GM19193 (cell line): Measurements from ENCODE around the gene FOXRED1.

Experiments
- POLR2A ChIP-seq: IDR thresholded peaks from 4 replicates; pipeline ENCODE4 v1.6.1; 2011; ENCODE audit not compliant: insufficient read depth, insufficient read length; ENCODE audit errors: extremely low read depth

The FOXRED1 gene

GRCh38 chr11:126318574-126319373, 49.8 kb downstream of the FOXRED1 start:
- no peak for TF ChIP-seq POLR2A

DNA sequence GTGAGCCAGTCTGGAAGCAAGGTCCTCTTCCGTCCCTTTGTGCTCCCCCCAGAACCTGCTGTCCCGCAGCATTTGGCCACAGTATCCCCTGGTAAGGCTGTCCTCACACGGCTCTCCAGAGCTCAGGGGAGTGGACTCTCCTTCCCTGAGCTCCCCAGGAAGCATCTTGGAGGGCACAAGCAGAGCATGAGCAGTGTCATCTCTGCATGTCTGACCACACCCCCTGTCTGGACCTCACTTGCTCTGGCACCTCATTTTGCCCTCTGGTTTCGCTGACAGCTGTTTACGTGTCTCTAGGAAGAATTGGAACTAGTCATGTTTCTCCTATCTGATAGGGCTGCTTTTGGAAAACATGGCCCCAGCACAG, 50.4 kb downstream of the FOXRED1 start:
- TF ChIP-seq POLR2A, result no peak

GRCh38 chr11:126322996-126323395, 54.0 kb downstream of the FOXRED1 start:
- TF ChIP-seq POLR2A, result no peak

GRCh38 chr11:126327281-126328000, 58.5 kb downstream of the FOXRED1 start:
- TF ChIP-seq POLR2A, result no peak
